Trophoblast cell (in vitro differentiated cells and primary cell): ENCODE data around the gene STARD10.

Source experiments
- DNase-seq, 2 donors: peaks; one replicate each; pipeline ENCODE4 v3.0.0-alpha.2; 2016
- H2AFZ ChIP-seq: 2 replicates; pipeline ENCODE4 v1.6.1; 2013; ENCODE audit warnings: low read length, moderate library complexity, mild to moderate bottlenecking; ENCODE audit not compliant: insufficient read depth, poor library complexity
- H2AK5ac ChIP-seq: 2 replicates; pipeline ENCODE4 v1.6.1; 2013; ENCODE audit warnings: mild to moderate bottlenecking, low read length
- H2BK120ac ChIP-seq: 2 replicates; pipeline ENCODE4 v1.6.1; 2013; ENCODE audit warnings: low read length, mild to moderate bottlenecking, moderate library complexity; ENCODE audit not compliant: insufficient read depth, poor library complexity
- H2BK12ac ChIP-seq: 2 replicates; pipeline ENCODE4 v1.6.1; 2013; ENCODE audit warnings: mild to moderate bottlenecking, low read length, moderate library complexity
- H2BK5ac ChIP-seq: 2 replicates; pipeline ENCODE4 v1.6.1; 2013; ENCODE audit warnings: low read length, low read depth, moderate library complexity, mild to moderate bottlenecking; ENCODE audit not compliant: poor library complexity
- H3K14ac ChIP-seq: 2 replicates; pipeline ENCODE4 v1.6.1; 2013; ENCODE audit warnings: mild to moderate bottlenecking, low read length
- H3K18ac ChIP-seq: 2 replicates; pipeline ENCODE4 v1.6.1; 2013; ENCODE audit warnings: mild to moderate bottlenecking, low read length
- H3K23ac ChIP-seq: 2 replicates; pipeline ENCODE4 v1.6.1; 2013; ENCODE audit warnings: low read length
- H3K27ac ChIP-seq: 2 replicates; pipeline ENCODE4 v1.5.1; 2013; ENCODE audit warnings: low read depth, mild to moderate bottlenecking, inconsistent platforms, low read length, moderate library complexity
- H3K27me3 ChIP-seq: 2 replicates; pipeline ENCODE4 v1.6.1; 2013; ENCODE audit warnings: inconsistent platforms, mild to moderate bottlenecking, low read length, moderate library complexity; ENCODE audit not compliant: insufficient read depth
- H3K36me3 ChIP-seq, 2 experiments: 1 replicate in 1 of 2; 2 replicates in 1 of 2; pipeline ENCODE4 v1.6.1; 2013; ENCODE audit warnings: low read length in 2 of 2, mild to moderate bottlenecking in 2 of 2, moderate library complexity in 1 of 2; ENCODE audit not compliant: insufficient read depth in 2 of 2, control insufficient read depth in 1 of 2
- H3K4ac ChIP-seq: 2 replicates; pipeline ENCODE4 v1.6.1; 2013; ENCODE audit warnings: low read depth, mild to moderate bottlenecking, low read length, moderate library complexity
- H3K4me1 ChIP-seq, 2 experiments: 1 replicate in 1 of 2; 2 replicates in 1 of 2; pipeline ENCODE4 v1.6.1; 2013; ENCODE audit warnings: low read length in 2 of 2, mild to moderate bottlenecking in 2 of 2, moderate library complexity in 1 of 2; ENCODE audit not compliant: insufficient read depth in 2 of 2, control insufficient read depth in 1 of 2
- H3K4me2 ChIP-seq: 2 replicates; pipeline ENCODE4 v1.6.1; 2013; ENCODE audit warnings: inconsistent platforms, mild to moderate bottlenecking, low read length, moderate library complexity
- H3K4me3 ChIP-seq: 2 replicates; pipeline ENCODE4 v1.5.1; 2013; ENCODE audit warnings: mild to moderate bottlenecking, low read depth, low read length, inconsistent platforms
- H3K79me1 ChIP-seq: one replicate; pipeline ENCODE4 v1.6.1; 2013; ENCODE audit warnings: low read length
- H3K79me2 ChIP-seq: 2 replicates; pipeline ENCODE4 v1.6.1; 2013; ENCODE audit warnings: low read length, mild to moderate bottlenecking; ENCODE audit not compliant: control insufficient read depth, insufficient read depth, poor library complexity
- H3K9ac ChIP-seq: 2 replicates; pipeline ENCODE4 v1.6.1; 2013; ENCODE audit warnings: mild to moderate bottlenecking, low read length
- H3K9me3 ChIP-seq: 2 replicates; pipeline ENCODE4 v1.6.1; 2013; ENCODE audit warnings: low read depth, mild to moderate bottlenecking, control low read depth, inconsistent platforms, low read length; ENCODE audit not compliant: insufficient read depth
- H4K12ac ChIP-seq: 2 replicates; pipeline ENCODE4 v1.6.1; 2013; ENCODE audit warnings: low read depth, mild to moderate bottlenecking, low read length, moderate library complexity
- H4K8ac ChIP-seq: 2 replicates; pipeline ENCODE4 v1.6.1; 2013; ENCODE audit warnings: low read depth, mild to moderate bottlenecking, low read length, moderate library complexity
- H4K91ac ChIP-seq: one replicate; pipeline ENCODE4 v1.6.1; 2013; ENCODE audit warnings: low read depth, mild to moderate bottlenecking, low read length, moderate library complexity
- WGBS: extraction: QIAGEN DNeasy Blood & Tissue Kit; methylation state at CpG from one replicate; pipeline ENCODE4 v1.1.7; 2013; ENCODE audit warnings: missing lambda C conversion rate; ENCODE audit not compliant: insufficient read length, insufficient coverage; ENCODE audit errors: extremely low coverage; 5-methylcytosine and 5-hydroxymethylcytosine counted together

Gene STARD10

GRCh38 chr11:72779495-72780128 is 14.2 kb downstream of the STARD10 start:
- Histone ChIP-seq H3K18ac (peak overlapping the region; percentile 80), H3K79me1 (peaks cover 38% of the 10 kb centered on the region), H4K8ac (no peak overlapping the region), H3K27me3 (no peaks in the 10 kb centered on the region), H2BK12ac (no peak overlapping the region), H2BK120ac (no peak overlapping the region), H3K4ac (peak overlapping the region; percentile 16), H4K91ac (peak overlapping the region; percentile 71), H3K9ac (no peak overlapping the region), H2AK5ac (no peak overlapping the region), H3K9me3 (no peaks in the 10 kb centered on the region), H4K12ac (no peak overlapping the region), H3K23ac (no peak overlapping the region), H3K4me2 (peak overlapping the region; percentile 72), H3K79me2 (peaks cover 12% of the 10 kb centered on the region), H2AFZ (no peak overlapping the region), H3K4me3 (no peak overlapping the region), H3K36me3 (peaks cover 4 to 5% of the 10 kb centered on the region in 2 experiments), H3K14ac (peak overlapping the region; percentile 0), H3K27ac (no peak overlapping the region), H3K4me1 (peaks cover 58 to 67% of the 10 kb centered on the region in 2 experiments), H2BK5ac (no peak overlapping the region)
- no CpG with 5 or more reads among the region's 4 CpGs for WGBS
- DNase-seq, result no peak

GRCh38 chr11:72778535-72779494 is 15.0 kb downstream of the STARD10 start:
- DNase-seq, result no peak
- H3K4me3 ChIP-seq, result no peak overlapping the region

DNA sequence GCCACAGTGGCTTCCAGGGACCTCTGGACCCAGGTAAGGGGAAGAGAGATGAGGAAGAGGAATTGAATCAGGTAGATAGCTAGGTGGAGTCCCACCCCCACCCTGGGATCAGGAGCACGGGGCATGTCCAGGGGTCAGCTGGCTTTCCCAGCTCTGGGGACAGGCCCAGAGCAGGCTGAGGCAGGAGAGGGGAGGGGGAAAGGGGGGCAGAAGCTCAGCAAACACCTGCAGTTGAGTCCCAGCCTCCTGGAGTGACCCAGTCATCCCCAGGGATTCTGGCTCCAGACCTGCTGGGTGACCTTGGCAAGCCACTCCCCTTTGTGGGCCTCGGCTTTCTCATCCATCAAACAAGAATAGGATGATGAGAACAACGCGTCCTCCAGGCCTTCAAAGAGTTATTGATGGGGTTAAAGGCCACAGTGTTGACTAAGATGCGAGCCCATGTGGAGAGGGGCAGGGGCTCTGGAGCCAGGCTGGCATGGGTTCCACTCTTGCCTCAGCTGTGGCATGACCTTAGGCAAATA is 16.0 kb downstream of the STARD10 start:
- Histone ChIP-seq H3K79me2 (peaks cover 12% of the 10 kb centered on the region), H3K4me1 (peaks cover 70 to 82% of the 10 kb centered on the region in 2 experiments), H3K36me3 (peaks cover 4 to 5% of the 10 kb centered on the region in 2 experiments), H3K27me3 (no peaks in the 10 kb centered on the region), H3K27ac (peak overlapping the region; percentile 68), H2AK5ac (no peak overlapping the region), H3K23ac (no peak overlapping the region), H2BK5ac (peak overlapping the region; percentile 15), H2BK12ac (peak overlapping the region; percentile 44), H3K18ac (peak overlapping the region; percentile 76), H3K4me2 (no peak overlapping the region), H4K12ac (no peak overlapping the region), H4K8ac (no peak overlapping the region), H3K4ac (no peak overlapping the region), H3K4me3 (no peak overlapping the region), H3K9ac (no peak overlapping the region), H2AFZ (no peak overlapping the region), H2BK120ac (peak overlapping the region; percentile 53), H3K79me1 (peaks cover 38% of the 10 kb centered on the region), H4K91ac (peak overlapping the region; percentile 52), H3K14ac (peak overlapping the region; percentile 26), H3K9me3 (no peaks in the 10 kb centered on the region)
- DNase-seq, result peak; percentile 37 to 64
- WGBS, result no CpG with 5 or more reads among the region's 5 CpGs

More at GRCh38 chr11:72778535-72779494, 15.0 kb downstream of the STARD10 start:
- no peaks in the 10 kb centered on the region for H3K9me3 ChIP-seq
- peaks cover 38% of the 10 kb centered on the region for H3K79me1 ChIP-seq
- H3K18ac ChIP-seq, result peak overlapping the region; percentile 24
- no peak overlapping the region for H2BK5ac ChIP-seq
- H3K4me2 ChIP-seq, result no peak overlapping the region
- no CpG with 5 or more reads among the region's 7 CpGs for WGBS
- H3K27me3 ChIP-seq, result no peaks in the 10 kb centered on the region
- H4K91ac ChIP-seq, result peak overlapping the region; percentile 24
- no peak overlapping the region for H2BK12ac ChIP-seq
- no peak overlapping the region for H3K9ac ChIP-seq
- peak overlapping the region; percentile 4 for H4K8ac ChIP-seq
- peaks cover 12% of the 10 kb centered on the region for H3K79me2 ChIP-seq
- H2AK5ac ChIP-seq, result peak overlapping the region; percentile 52
- H3K23ac ChIP-seq, result no peak overlapping the region
- peak overlapping the region; percentile 6 for H3K4ac ChIP-seq
- peaks cover 4 to 5% of the 10 kb centered on the region in 2 experiments for H3K36me3 ChIP-seq
- H3K4me1 ChIP-seq, result peaks cover 65 to 75% of the 10 kb centered on the region in 2 experiments
- peak overlapping the region; percentile 33 for H3K14ac ChIP-seq
- H4K12ac ChIP-seq, result peak overlapping the region; percentile 8
- H2AFZ ChIP-seq, result no peak overlapping the region
- no peak overlapping the region for H2BK120ac ChIP-seq
- peak overlapping the region; percentile 68 for H3K27ac ChIP-seq
